Spleen (tissue), 7 donors: ENCODE results near the gene RAB5B.

Experiments
- CTCF ChIP-seq, 11 experiments: fragments of 200-600 bp in 7 of 11; fragments of 450-650 bp in 4 of 11; sonication (generic) in 4 of 11; IDR thresholded peaks in 8 of 11; conservative IDR thresholded peaks in 3 of 11; 1 replicate in 7 of 11; 2 replicates in 4 of 11; pipeline versions ENCODE4 v1.4.0 to v1.8.0; 2016 to 2021; ENCODE audit warnings: antibody characterized with exemption in 11 of 11, inconsistent platforms in 4 of 11, mild to moderate bottlenecking in 1 of 11
- POLR2A ChIP-seq, 3 donors: fragments of 450-650 bp; IDR thresholded peaks; one replicate each; pipeline ENCODE4 v1.5.1; 2017; ENCODE audit warnings: antibody characterized with exemption in 3 of 3, mild to moderate bottlenecking in 1 of 3
- donor health status: DM: no; HTN: no; CAD: no; lungs with moderate emphysema.
- donor health status: DM: no; HTN: no; CAD: no.
- donor health status: DM: no; HTN: no; CAD: no.

DNA sequence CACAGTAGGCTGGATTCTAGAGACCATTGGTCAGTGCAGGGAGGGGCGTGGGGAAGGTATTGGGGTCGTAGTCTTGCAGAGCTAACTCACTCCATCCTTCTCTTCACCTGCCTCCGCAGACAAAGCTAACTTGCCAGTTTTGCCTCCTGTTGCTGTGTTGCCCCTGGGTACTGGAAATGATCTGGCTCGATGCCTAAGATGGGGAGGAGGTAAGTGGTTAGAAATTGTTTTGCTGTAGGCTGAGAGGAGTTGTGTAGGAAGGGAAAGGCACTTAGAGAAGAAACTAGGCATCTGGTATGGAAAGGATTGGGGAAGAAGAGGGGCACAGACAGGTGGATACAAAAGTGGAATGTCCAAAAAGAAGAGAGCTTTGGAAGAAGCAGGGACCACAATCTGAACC, 31.8 kb upstream of the RAB5B start:
- TF ChIP-seq CTCF (IDR thresholded peaks at IDR 0.05 in 8 of 11, conservative IDR thresholded peaks at IDR 0.05 in 3 of 11) (no peak), POLR2A (IDR thresholded peaks at IDR 0.05) (no peak)
